ENCODE measurements around the gene CXCR3. TPM values are rescaled to one million over a fixed set of nuclear protein-coding genes. Genes with fewer than 3 reads are reported as not detected.

CXCR3 gene
- total RNA-seq, 1 experiment from 2014 or later, result not detected

- Histone ChIP-seq H3K36me3 (ENCODE audit: control insufficient read depth in 1 of 2, insufficient read depth in 2 of 2, low read length in 2 of 2) (no peaks in the 10 kb centered on the region), H3K9me3 (ENCODE audit: control insufficient read depth in 1 of 2, insufficient read depth in 1 of 2, low read depth in 1 of 2, low read length in 2 of 2) (no peaks in the 10 kb centered on the region), H3K4me3 (replicated peaks in 1 of 2; ENCODE audit: low read depth in 1 of 2, low read length in 2 of 2) (no peak overlapping the region), H3K4me1 (ENCODE audit: control insufficient read depth in 1 of 2, insufficient read depth in 2 of 2, low read length in 2 of 2) (peaks cover 0 to under 1% of the 10 kb centered on the region in 2 experiments; a peak in 1 of 4 replicates), H3K27ac (ENCODE audit: low read depth, low read length) (no peak overlapping the region), H4K20me1 (ENCODE audit: insufficient read depth) (no peaks in the 10 kb centered on the region), H3K9ac (ENCODE audit: low read length) (no peak overlapping the region), H3K4me2 (ENCODE audit: low read length) (no peak overlapping the region), H3K9me2 (ENCODE audit: insufficient read depth) (no peaks in the 10 kb centered on the region), H3K79me2 (ENCODE audit: insufficient read depth, low read length) (no peaks in the 10 kb centered on the region), H2AFZ (ENCODE audit: low read depth, low read length, poor library complexity, severe bottlenecking) (no peak overlapping the region), H3K27me3 (ENCODE audit: insufficient read depth, low read length) (no peaks in the 10 kb centered on the region)
- ChIA-PET CTCF (no interaction called here), RAD21 (ENCODE audit: low non-redundant PET in 1 of 2, low total read pairs in 2 of 2, uncharacterized antibody in 2 of 2, unreplicated experiment in 2 of 2) (no interaction called here), POLR2A (no interaction called here)
- BruUV-seq (replicated peaks), result no TSS peak
- ATAC-seq (no peak), DNase-seq (ENCODE audit: low read depth, low spot score) (no peak)
- TF ChIP-seq POLR2A (IDR thresholded peaks at IDR 0.05; ENCODE audit: borderline replicate concordance, extremely low read depth, insufficient read depth, insufficient read length) (no peak), RAD21 (IDR thresholded peaks at IDR 0.05; ENCODE audit: low read depth) (no peak), ZFX (IDR thresholded peaks at IDR 0.05) (no peak), CEBPB (IDR thresholded peaks at IDR 0.05; ENCODE audit: low read depth) (no peak), CTCF (IDR thresholded peaks at IDR 0.05 in 2 of 3, conservative IDR thresholded peaks at IDR 0.05 in 1 of 3; ENCODE audit: borderline replicate concordance in 1 of 3, insufficient read depth in 1 of 3, low read depth in 2 of 3, low read length in 2 of 3) (no peak), ZBTB33 (IDR thresholded peaks at IDR 0.05; ENCODE audit: extremely low read depth, insufficient replicate concordance, low read length) (no peak), EZH2 (IDR thresholded peaks at IDR 0.05) (no peak), SP1 (IDR thresholded peaks at IDR 0.05; ENCODE audit: low read depth) (no peak)
- intact Hi-C loops (cut with micrococcal nuclease), result no loop called here
These were observed 47.4 kb upstream of the CXCR3 start for GRCh38 chrX:71665747-71666146.

All from HCT116 (cell line).